HK-2 (cell line): Measurements from ENCODE around the gene SLC44A4.
A peak's percentile ranks its signal among the peaks of the same experiment; 100 is the strongest.
"Not testable (repeated sequence)": the region's sequence is repeated elsewhere in the genome, so short reads cannot be mapped to it uniquely, and the experiment has no call there.

Experiments
- DNase-seq: peaks from one replicate; pipeline ENCODE4 v3.0.0-alpha.2; 2018; ENCODE audit not compliant: unreplicated experiment

The SLC44A4 gene

DNA sequence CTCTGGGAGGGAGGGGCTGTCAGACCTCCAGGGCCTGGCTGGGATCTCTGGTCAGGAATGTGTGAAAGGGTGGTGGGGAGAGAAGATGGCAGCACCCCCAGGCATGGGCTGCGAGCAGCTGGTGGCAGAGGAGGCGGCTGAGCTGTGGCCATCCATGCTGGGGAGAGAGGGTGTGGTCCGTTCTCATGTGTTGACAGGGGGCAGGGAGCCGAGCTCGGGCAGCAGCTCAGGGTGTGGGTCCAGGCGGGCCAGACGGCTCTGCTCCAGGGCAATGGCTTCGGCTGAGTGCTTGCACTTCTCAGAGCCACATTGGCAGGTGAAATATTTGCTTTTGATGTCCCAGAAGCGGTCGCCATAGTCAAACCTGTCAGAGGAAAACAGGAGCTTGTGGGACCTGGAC is 1.1 kb upstream of the SLC44A4 start:
- DNase-seq, result no peak

DNA sequence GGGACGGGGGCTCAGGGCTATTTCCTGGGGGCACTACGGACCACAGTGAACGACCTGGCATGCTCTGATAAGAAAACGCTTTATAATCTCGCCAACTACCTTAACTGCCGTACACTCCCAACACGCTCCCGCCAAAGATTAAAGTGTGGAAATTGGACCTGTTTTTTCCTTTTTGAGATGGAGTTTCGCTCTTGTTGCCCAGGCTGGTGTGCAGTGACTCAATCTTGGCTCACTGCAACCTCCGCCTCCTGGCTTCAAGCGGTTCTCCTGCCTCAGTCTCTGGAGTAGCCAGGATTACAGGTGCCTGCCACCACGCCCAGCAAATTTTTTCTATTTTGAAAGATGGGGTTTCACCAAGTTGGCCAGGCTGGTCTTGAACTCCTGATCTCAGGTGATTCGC is 346 bp upstream of the SLC44A4 start:
- no peak for DNase-seq

DNA sequence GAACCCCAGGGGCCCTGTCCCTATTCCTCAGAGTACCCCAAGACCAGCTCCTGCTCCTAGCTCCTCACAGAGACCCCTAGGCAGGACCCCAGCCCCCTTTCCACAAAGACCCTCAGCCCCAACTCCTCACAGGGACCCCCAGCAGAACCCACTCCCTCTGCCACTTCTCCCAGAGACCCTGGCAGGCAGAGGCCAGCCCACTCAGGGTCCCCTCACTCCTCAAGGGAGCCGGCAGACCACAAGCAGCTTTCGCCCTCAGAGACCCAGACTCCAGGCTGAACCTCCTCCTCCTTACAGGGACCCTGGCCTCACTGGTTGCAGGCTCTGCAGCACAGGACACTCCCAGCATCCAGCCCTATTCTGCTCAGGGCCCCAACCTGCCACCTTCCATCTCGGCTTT is 575 bp downstream of the SLC44A4 start:
- DNase-seq, result no peak

DNA sequence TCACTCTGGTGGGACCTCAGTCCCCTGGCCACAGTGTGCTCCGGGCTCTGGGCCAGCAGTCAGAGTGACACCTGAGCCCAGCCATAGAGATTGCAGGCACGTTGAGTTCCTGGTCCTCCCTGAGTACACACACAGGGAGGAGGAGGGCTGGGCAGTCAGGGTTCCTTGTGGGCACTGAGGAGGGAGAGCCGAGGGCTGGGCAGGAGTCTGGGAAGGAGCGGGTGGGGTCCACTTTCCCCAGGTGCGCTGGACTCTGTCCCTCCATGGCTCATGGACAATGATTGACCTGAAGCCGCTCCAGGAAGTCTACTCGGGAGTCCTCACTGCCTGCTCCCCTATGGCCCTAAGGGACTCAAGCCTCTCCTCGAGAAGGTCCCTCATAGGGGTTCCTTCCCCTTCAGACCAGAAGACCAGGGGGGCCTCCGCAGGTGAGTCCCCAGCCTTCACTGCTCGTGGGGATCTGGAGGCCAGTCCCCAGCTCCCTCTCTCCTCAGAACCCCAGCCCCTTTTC is 1.1 kb downstream of the SLC44A4 start:
- no peak for DNase-seq

DNA sequence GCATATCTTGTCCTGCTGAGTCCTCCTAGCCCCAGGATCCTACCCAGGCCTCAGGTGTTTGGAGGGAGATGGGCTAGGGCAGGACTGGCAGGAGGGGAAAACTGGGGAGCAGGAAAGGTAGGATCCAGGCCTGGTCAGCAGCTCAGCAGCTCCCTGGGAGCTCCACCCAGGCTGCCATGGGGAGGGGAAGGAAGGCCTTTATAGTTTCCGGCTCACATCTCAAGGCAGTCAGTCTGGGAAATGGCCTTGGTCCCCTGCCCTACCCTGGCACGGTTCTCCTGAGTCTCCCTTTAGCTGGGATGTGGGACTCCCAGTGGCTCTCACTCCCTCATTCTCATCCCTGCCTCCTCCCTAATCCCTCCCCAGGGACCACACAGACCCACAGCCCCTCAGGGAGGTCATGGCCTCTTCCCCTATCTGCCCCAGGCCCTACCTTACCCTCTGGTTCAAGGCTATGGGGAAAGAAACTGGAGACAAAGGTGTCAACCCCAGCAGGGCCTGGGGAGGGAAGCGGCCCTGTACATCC is 1.6 kb downstream of the SLC44A4 start:
- no peak for DNase-seq

DNA sequence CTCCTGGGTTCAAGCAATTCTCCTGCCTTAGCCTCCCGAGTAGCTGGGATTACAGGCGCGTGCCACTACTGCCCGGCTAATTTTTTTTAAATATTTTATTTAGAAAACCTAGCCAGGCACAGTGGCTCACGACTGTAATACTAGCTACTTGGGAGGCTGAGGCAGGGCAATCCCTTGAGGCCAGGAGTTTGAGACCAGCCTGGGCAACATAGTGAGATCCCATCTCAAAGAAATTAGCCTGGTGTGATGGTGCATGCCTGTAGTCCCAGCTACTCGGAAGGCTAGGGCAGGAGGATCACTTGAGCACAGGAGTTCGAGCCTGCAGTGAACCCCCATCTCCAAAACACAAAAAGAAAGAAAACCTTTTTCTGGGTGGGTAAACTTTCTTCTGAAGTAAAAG is 2.4 kb downstream of the SLC44A4 start:
- no peak for DNase-seq

DNA sequence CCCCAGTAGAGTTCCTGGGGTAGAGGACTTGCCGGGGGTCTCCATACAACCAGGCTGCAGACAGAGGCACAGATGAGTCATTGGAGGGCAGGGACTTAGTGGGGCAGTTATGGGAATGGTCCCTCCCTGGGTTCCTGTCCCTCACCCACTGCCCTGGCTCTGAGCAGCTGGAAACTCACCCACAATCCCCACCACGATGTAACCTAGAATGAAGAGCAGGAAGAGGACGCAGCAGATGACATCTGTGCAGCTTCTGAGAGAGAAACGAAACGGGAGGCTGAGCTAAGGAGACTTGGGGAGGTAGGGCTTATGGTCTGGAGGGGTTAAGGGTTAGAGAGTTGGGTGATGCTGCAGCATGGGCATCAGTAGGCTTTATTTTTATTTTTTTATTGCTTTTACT is 2.9 kb downstream of the SLC44A4 start:
- no peak for DNase-seq

DNA sequence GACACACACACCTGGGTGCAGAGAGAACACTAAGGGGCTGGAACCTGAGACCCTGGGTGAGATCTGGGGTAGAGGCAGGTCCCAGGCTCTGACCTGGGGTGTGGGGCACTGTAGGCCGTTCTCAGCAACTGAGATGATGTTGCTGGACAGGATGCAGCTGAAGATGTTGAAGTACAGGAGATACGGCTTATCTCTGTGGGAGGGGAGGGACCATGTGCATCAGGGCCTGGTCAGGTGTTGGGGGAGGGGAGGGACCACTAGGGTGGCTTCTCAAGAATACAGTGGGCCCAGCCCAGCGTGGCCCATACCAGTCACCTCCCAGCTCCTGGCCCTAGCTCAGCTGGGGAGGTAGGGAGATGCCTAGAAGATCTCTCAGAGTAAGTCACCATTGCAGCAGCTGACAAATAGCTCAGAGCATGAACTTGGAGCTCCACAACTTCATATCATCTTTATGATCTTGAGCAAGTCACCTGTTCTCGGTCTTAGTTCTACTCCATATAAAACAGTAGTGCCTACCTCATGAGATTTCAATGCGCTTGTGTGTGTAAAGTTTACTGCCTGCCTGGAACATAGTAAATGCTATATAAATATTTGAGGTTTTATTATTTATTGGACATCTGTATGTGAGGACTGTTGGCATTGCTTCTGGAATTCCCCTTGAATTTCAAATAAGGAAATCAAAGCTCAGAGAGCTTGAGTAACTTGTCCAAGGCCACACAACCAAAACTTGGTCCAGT is 3.8 kb downstream of the SLC44A4 start:
- DNase-seq, result no peak

DNA sequence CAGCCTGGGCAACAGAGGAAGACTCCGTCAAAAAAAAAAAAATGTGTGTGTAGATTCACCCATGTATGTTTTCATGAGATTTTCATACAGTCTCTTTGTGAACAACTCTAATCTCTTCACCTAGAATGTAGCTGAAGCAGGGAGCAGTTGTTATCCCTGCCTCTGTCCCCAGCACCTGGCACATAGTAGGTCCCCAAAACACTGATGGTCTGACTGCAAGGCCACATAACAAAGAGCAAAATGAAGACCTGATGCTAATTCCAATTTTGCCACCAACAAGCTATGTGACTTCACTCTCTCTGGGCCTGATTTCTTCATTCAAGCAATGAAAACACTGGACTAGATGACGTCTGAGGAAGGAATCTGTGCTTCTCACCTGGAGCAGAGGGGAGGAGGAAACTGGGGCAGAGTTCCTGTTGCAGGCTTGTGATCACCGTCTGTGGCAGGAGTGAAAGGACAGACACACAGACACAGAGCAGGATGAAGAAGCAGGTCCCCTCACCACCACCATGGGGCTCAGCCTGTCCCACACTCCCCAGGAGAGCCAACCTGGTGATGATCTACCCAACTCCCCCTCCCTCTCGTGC is 4.6 kb downstream of the SLC44A4 start:
- DNase-seq, result no peak

DNA sequence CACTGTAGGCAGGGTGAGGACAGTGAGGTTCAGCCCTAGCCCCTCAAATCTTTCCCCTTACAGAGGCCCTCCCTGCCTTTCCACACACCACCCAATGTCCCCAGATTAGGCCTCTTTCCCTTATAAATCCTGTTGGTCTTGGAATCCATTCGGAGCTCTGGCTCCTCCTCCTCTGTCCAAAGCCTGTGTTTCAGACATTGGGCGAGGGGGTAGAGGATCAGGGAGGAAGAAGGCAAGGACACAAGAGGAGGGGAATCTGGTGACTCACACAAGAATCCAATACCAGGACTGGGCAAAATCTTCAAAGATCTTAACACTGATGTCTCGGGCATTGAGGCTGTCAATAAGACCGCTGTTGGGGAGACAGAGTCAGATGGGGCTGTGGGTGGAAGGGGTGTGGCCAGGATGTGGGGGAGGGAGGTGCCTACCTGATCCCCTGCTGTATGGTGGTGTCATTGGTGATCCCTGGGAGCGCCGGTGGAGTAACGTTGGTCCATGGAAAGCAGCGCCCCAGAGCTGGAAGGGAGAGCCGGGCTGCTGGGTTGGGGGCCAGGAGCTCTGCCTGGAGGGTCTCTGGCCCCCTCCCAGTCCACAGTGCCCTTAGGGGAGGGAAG is 7.6 kb downstream of the SLC44A4 start:
- DNase-seq, result no peak

DNA sequence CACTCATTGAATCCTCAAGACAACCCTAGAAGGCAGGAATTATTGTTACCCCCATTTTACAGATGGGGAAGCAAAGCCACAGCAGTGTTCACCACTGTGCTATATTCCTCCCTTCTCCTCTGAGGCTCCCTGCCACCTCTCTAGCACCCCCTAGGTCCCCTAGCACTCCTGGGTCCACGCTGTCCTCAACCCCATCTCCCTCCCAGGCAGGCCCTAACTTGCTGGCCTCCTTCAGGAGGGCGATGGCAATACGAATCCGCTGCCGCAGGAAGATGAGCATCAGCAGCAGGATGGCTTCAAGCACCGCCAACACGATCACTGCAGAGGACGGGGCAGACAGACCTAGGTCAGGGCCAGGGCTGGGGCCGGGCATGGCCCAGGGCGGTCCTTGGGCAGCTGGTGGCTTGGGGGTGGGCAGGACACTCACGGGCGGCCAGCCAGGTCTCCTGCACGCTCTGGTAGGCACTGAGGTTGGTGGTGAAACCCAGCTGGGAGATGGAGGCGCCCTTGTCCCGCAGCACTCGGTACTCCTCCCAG is 8.3 kb downstream of the SLC44A4 start:
- no peak for DNase-seq

DNA sequence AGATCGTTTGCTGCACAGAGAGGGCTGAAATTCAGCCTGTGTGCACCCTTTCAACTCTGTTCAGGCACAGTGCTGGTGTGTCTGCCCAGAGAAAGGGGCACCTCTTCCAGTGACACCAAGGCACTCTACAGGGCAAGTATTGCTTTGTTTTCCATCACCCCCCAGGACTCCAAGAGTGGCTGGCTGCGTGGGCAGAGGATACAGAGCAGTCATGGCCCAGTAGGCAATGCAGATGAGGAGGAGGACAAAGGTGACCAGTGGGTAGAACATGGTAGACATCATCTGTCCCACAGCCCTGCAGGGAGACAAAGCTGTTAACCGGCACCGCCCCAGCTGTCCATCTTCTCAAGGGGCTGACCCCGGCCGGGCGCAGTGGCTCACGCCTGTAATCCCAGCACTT is 9.5 kb downstream of the SLC44A4 start:
- DNase-seq, result no peak

DNA sequence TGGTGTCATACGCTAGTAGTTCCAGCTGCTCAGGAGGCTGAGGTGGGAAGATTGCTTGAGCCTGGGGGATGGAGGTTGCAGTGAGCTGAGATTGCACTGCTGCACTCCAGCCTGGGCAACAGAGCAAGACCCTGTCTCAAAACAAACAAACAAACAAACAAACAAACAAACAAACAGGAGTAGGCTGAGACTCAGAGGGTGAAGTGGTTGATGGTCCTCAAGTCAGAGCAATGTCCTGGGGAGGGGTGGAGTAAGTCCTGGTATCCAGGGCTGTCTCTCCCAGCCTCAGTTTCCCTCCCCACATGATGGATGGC is 10.2 kb downstream of the SLC44A4 start:
- DNase-seq, result not testable (repeated sequence)

DNA sequence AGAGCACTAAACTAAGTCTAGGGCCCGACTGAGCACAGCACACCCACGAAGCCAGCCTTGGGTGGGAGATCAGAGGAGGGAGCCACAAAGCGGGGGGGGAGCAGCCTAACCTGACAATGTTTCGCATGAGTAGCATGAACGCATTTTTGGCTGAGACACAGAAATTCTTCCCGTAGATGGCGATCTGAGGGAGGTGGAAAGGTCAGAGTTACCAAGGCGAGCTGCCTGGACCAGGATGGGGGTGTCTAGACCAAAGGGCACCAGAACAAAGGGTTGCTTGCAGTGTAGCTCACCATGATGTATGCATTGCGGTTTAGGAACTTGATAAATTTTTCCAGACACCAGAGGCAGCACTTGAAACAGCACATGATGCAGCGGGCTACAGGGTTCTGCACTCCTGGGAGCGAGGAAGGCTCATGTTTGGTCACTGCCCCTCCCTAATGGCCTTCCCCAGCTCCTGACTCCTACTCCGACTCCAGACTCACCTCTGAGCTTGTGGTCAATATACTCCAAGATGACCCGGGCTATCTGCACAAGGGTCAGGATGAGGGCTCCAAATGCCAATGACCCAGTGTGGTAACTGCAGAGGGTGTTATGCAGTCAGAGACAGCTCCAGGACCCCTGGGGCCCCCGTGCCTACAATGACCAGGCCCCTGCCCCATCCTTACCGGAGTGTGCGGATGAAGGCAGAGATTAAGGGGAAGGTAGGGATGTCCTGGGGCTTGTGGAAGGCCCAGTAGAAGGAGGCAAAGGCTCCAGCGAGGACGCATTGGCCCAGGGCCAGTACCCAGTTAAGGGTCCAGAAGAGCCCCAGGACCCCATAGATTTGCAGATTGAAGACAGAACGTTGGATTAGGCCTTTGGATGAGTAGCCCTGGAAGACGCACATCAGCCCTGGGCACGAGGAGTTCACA is 13.3 kb downstream of the SLC44A4 start:
- no peak for DNase-seq

DNA sequence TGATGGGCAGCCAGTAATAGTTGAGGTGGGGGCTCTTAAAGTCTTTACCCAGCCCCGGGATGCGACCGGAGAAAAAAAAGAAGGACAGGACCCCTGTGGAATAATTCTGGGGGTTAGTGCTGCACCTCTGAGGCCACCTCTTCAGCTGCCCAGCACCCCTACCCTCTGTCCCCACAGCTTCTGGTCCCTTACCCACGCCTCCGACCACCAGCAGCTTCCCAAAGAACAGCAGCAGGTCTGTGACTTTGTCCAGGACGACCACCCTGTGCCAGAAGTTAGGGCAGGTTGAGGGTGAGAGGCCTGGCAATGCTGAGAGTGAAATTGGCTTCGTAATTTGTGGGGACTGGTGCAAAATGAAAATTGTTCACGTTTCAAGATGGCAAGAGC is 14.0 kb downstream of the SLC44A4 start:
- DNase-seq, result no peak

DNA sequence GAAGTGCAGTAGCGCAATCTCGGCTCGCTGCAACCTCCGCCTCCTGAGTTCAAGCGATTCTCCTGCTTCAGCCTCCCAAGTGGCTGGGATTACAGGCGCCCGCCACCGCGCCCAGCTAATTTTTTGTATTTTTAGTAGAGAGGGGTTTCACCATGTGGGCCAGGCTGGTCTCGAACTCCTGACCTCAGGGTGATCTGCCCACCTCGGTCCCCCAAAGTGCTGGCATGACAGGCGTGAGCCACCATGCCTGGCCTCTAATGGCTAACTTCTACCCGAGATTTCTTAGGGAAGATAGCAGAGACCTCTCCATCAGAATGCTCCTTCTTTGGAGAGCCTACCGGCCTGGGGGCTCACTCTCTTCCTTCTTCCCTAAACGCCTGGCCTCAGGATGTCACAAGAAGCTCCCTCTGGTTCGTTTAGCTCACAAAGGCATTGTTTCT is 14.7 kb downstream of the SLC44A4 start:
- not testable (repeated sequence) for DNase-seq

DNA sequence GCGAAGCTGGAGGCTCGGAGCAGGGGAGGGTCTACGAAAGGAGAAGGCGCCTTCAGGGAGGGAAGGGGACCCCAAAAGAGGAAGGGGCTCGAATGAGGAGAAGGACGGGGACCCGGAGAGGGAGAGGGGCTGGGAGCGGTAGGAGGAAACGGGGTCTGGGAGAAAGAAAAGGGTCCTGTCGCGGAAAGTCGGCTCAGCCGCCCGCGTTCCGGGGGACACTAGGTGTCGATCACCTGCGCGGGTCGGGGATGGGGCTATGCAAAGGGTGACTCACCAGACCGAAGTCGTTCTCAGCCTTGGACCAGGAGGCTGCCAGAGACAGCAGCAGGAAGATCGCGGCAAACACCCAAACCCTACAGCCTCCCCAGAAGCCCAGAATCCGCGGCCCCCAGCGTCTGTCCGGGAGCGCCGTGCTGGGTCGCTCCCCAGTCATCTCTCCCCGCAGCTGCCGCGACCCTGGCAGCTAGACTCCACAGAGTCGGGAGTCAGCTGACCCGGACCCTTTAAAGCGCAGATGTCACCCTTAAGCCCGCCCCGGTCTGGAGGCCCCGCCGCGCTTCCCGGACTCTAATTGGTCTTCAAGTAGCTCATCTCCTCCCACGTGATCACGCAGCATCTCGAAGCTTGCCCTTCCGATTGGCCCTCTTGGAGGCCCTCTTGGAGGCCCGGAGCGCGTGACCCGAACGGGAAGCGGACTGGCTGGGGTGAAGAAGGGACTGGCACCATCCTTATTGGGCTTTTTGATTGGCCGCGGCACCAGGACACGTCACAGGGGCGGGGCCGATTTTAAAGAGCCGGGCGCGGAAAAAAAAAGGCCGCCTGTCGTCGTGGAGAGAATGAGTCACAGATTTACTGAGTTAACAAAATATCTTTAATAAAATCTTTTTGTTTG is 16.2 kb downstream of the SLC44A4 start, which contains the start of gene NEU1:
Gene NEU1 (minus strand): TSS at position 478 of the 892 bp plus-strand sequence. CDS start 45 bp downstream, at position 433.
- DNase-seq, result peak; percentile 100

DNA sequence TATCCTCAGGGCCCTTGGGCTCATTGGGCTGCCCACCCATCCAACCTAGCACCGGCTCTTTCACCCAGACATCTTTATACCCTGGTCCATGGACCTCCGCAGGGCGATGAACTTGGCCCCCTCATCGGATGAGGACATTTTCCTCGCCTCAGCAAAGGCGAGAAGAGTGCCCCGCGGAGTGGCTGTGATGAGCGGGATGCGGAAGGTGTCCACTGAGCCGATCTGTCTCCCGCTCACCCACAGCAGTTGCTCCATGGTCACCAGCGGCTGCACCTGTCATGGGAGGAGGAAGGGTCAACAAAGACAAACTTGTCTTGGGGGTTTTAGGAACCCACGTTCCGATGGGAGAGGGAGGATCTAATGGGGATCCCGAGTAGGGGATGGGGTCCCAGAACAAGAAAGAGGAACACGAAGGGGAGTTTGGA is 16.9 kb downstream of the SLC44A4 start:
- no peak for DNase-seq

DNA sequence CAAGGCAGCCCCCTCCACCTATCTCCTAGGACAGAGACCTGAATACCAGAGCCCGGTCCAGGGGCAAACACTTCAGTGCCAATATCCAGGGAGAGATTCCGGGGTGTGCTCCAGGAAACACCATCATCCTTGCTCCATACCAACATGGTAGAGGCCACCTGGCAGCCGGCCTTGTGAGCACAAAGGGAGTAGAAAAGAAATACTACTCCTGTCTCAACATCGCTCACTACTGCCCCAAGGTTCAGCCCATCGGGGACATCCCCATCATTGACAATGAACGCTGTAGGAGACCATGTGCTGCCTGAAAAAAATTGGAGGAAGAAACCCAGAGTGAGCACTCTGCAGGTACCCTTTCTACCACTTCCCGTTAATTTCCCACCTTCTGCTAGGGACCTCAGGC is 17.6 kb downstream of the SLC44A4 start:
- DNase-seq, result no peak

DNA sequence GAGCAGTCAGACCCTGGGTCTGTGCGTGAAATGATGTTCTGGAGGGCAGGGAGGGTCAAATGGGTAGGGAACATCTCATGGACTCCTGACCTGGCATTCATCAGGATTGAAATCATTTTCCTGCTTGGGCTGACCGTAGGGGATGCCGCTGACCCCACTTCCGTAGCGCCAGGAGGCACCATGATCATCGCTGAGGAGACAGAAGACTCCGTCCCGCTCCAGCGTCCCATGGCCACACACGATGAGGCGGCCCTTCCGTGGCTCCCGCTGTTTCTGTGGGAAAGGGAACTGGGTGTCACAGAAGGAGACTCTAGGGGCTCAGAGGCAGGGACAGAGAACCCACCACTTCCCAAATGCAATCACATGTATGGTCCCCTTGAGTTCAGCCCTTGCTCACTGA is 18.4 kb downstream of the SLC44A4 start:
- DNase-seq, result no peak

DNA sequence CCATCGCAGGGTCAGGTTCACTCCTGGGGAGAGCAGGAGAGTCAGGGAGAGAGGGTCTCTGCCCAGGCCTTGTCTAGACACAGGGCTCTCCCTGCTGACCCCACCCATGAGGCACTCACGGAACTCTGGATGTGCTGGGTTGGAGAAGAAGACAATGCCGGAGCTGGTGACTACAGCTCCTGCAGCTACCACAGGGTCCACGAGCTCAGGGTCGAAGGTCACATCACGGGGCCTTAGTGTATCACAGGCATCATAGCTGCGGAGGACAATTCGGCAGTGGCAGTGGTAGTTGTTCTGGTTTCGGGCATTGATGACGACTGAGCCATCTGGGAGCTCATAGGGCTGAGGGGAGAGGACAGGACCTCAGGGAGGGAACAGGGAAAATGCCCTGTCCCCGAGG is 18.9 kb downstream of the SLC44A4 start:
- DNase-seq, result no peak
